HG03280 (cell line): Measurements from ENCODE around the gene LPIN1.
"Not testable (repeated sequence)": the region's sequence is repeated elsewhere in the genome, so short reads cannot be mapped to it uniquely, and the experiment has no call there.

Source experiments
- ATAC-seq: cut with Tn5 transposase; IDR thresholded peaks from one replicate; pipeline ENCODE4 v1.9.1; 2021; ENCODE audit warnings: mild to moderate bottlenecking, moderate library complexity; ENCODE audit not compliant: unreplicated experiment

The LPIN1 gene

GRCh38 chr2:11759182-11759975 is 12.9 kb downstream of the LPIN1 start:
- not testable (repeated sequence) for ATAC-seq

DNA sequence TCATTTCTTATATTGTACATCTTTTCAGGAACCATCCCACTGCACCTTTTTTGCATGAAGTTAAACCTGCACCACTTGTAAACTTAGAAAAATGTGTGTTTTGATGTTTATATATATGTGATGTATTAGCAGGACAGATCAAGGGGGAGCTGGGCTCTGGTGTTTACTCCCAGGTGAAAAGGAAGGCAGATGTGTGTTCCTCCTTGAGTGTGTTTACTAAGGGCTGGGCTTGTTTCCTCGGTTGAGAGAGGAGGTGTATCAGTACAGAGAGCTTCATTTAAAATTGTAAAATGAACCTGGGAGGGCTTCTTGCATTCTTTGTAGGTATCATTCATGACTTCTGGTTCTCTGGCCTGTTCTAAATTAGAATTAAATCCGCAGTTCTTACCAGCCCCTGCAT is 14.8 kb downstream of the LPIN1 start:
- no peak for ATAC-seq

- no peak for ATAC-seq
Measured at GRCh38 chr2:11762031-11762430, 15.6 kb downstream of the LPIN1 start.

GRCh38 chr2:11762799-11763461 is 16.5 kb downstream of the LPIN1 start:
- no peak for ATAC-seq

DNA sequence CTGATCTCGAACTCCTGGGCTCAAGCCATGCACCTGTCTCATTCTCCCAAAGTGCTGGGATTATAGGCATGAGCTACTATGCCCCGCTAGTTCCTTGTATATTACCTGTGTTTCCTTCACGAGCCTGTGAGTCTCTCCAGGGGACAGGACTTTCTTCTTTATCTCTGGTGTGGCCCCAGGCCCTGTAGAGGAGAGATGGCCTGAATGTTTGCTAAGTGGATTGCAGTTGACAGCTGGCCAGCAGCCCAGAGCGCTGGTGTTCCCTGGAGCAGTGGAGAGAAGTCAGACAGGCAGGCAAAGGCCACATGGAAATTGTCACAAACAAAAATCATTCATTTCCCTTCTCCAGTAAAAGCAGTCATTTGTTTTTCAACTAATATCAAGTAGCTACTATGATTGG is 17.9 kb downstream of the LPIN1 start:
- ATAC-seq = no peak

GRCh38 chr2:11764920-11765319 is 18.5 kb downstream of the LPIN1 start:
- no peak for ATAC-seq

- ATAC-seq = no peak
Measured at GRCh38 chr2:11765501-11765900, 19.1 kb downstream of the LPIN1 start.

- ATAC-seq = no peak
Measured at GRCh38 chr2:11766016-11766415, 19.6 kb downstream of the LPIN1 start.

- no peak for ATAC-seq
Measured at GRCh38 chr2:11767779-11768178, 21.3 kb downstream of the LPIN1 start.

- no peak for ATAC-seq
Measured at GRCh38 chr2:11768946-11769345, 22.5 kb downstream of the LPIN1 start.

DNA sequence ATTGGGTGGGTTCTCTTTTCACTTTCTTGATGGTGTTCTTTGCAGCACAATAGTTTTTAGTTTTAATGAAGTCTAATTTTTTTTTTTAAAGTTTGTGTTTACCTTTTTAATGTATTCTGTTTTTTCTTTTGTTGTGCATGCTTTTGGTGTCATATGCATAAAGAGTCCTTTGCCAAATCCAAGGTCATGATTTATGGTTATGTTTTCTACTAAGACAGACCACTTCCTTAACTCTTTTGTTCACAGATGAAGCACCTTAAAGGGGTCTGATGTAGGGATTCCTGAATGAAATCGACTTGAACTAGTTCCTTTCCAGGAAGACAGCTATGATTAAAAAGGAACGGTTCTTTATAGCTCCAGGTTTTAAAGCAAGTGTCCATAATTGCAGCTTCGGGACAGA is 23.1 kb downstream of the LPIN1 start:
- no peak for ATAC-seq

- no peak for ATAC-seq
Measured at GRCh38 chr2:11770531-11771188, 24.2 kb downstream of the LPIN1 start.

GRCh38 chr2:11771971-11772615 is 25.7 kb downstream of the LPIN1 start:
- ATAC-seq = no peak

GRCh38 chr2:11773111-11773510 is 26.7 kb downstream of the LPIN1 start:
- no peak for ATAC-seq

DNA sequence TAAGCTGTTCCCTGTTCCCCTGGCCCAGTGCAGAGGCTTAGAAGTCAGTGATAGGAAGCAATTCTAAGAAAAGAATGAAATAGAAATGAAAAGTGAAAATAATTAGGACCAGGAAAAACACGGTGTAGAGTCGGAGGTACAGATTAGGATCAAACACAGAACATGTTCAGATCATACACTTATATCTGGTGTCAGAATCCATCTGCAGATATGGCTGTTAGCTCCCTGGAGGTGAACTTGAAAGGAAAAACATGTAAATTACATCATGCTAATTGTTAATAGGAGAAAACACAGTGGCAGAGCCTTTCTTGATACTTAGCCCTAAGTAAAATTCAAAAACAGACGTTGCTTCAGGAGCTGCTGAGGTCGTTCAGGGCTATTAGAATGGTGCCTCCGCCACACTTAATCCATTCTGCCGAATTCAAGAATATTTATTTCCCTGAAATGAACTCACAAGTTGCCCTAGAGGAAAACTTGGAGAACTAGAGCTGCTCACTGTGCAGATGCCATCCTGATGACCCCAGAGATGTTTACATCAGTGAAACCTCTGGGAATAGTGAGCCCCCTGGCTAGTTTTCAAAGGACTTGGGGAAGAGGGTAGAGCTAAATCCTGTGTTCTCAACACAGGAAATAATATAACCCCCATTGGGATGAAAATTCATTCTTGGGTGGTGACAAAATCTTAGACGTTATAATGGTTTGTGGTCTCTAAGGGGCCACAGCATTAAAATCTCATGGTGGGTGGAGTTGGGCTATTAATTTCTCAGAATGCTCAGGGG is 27.5 kb downstream of the LPIN1 start:
- no peak for ATAC-seq

GRCh38 chr2:11774600-11774999 is 28.2 kb downstream of the LPIN1 start:
- ATAC-seq = no peak

DNA sequence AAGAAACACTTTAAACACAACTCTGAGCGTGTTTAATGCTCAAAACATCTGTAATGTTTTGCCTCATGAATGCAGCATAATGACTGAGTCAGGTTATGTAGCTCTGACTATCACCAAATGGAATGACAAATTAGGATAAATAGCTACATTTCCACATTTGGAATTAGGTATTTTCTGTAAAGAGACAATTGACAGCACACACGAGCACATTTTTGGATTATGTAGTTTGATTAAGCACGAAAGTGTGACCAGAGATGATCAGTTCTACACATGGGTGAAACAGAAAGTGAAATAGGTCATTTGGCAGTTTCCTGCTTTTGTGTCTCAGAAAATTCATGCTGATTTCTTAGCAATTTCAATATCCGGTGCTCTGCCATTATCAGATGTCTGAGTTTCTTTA is 29.0 kb downstream of the LPIN1 start:
- ATAC-seq = peak; percentile 72

DNA sequence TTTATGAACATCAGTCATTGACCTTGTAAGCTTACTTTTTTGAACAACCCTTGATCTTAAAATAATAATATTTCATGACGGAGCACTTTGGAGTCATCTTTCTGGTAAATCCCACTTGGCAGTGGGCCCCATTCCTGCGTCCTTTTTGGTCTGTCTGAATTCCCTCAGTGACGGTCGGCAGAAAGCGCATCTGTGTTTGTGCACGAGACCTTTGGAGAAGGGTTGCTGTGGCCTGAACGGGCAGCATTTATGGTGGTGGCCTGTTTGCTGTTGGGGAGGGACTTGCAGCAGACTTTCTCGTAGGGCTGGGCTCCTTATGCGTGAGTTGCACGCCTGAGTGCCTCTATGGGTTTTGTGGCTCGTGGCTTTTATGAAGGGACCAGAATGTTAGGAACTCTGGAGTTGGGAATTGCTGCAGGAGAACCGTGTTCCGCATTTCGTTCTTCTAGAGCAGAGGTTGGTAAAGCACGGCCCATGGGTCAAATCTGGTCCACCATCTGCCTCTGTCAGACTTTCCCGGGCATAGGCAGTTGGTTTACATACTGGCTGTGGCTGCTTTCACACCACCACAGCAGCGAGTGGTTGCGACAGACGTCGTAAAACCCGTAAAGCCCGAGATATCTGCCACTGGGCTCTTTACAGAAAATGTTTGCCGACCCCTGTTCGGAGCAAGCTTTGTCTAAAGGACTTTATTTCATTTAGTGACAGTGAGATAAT is 30.8 kb downstream of the LPIN1 start:
- no peak for ATAC-seq

- ATAC-seq = no peak
Measured at GRCh38 chr2:11777886-11778415, 31.5 kb downstream of the LPIN1 start.

GRCh38 chr2:11778416-11778815 is 32.0 kb downstream of the LPIN1 start:
- ATAC-seq = no peak
